ENCODE measurements around the gene GCLC.

DNA sequence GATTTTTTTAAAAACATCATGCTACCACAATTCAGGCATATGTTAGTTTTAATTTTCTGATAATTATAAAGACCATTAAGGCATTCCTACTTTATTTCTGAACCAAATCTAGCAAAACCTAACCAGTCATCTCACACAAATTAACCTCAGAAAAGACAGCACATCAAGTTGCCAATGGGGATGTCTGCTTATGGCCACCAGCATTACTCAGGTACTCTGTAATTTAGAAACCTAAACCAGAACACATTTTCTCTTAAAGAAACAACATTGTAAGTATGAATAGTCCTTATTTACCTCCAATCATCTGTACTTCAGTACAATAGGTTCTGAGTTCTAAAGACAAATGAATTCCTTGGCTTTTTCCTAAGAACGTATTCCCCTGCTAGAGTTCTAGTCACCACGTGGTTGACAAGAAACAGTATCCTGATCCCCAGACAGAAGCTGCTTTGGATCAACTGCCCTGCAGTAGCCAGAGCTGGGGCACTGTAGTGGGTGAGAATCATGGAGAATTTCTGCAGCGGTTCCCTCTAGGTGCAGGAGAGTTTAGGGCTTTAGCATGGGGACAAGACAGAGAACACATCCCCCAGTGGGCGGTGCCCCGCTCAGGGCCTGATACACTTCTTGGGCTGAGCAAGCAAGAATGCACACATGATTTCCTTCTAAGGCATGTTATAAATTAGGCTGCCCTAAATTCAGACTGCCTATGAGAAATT is 15.4 kb downstream of the GCLC start:
- TF ChIP-seq, protein P1, sequence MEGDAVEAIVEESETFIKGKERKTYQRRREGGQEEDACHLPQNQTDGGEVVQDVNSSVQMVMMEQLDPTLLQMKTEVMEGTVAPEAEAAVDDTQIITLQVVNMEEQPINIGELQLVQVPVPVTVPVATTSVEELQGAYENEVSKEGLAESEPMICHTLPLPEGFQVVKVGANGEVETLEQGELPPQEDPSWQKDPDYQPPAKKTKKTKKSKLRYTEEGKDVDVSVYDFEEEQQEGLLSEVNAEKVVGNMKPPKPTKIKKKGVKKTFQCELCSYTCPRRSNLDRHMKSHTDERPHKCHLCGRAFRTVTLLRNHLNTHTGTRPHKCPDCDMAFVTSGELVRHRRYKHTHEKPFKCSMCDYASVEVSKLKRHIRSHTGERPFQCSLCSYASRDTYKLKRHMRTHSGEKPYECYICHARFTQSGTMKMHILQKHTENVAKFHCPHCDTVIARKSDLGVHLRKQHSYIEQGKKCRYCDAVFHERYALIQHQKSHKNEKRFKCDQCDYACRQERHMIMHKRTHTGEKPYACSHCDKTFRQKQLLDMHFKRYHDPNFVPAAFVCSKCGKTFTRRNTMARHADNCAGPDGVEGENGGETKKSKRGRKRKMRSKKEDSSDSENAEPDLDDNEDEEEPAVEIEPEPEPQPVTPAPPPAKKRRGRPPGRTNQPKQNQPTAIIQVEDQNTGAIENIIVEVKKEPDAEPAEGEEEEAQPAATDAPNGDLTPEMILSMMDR (IDR thresholded peaks at IDR 0.05; ENCODE audit: insufficient read depth, low read depth, low read length), result no peak
- TF ChIP-seq EZH2 (IDR thresholded peaks at IDR 0.05; ENCODE audit: insufficient read depth, low read length), result no peak
